IMR-90 (cell line): ENCODE results near the gene FAT1.

Source experiments
- CTCF ChIP-seq: conservative IDR thresholded peaks from 2 replicates; pipeline ENCODE4 v1.5.1; 2012; ENCODE audit warnings: mild to moderate bottlenecking, low read depth, low read length, improper control_type of control experiment
- POLR2A ChIP-seq: IDR thresholded peaks from 2 replicates; pipeline ENCODE4 v1.6.1; 2012; ENCODE audit warnings: mild to moderate bottlenecking, low read depth, low read length

DNA sequence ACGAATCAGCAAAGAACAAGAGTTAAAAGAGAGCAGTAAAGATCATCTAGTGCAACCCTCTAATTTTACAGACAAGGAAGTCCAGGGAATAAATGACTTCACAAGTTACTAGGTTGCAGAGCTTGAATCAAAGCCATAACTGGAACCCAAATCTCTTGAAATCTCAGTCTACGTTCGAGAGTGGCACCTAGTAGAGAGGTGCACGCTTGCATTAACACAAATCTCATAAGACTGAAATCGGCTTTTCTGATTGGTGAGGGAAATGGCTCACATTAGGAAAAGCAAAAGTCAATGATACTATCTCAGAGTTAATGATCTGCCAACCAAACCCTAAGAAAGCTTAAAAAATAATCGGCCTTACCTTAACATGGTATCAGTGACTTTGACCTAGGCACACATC, 43.0 kb downstream of the FAT1 start:
- TF ChIP-seq CTCF (no peak), POLR2A (no peak)
